Activated T-cell treated with anti-CD3 and anti-CD28 coated beads for 1 hour (primary cell): ENCODE data around the gene RBKS.
"Not testable (repeated sequence)": the region's sequence is repeated elsewhere in the genome, so short reads cannot be mapped to it uniquely, and the experiment has no call there.

Experiments
- DNase-seq: peaks from one replicate; pipeline ENCODE4 v3.0.0-alpha.2; 2020; ENCODE audit warnings: low read depth

Gene RBKS

DNA sequence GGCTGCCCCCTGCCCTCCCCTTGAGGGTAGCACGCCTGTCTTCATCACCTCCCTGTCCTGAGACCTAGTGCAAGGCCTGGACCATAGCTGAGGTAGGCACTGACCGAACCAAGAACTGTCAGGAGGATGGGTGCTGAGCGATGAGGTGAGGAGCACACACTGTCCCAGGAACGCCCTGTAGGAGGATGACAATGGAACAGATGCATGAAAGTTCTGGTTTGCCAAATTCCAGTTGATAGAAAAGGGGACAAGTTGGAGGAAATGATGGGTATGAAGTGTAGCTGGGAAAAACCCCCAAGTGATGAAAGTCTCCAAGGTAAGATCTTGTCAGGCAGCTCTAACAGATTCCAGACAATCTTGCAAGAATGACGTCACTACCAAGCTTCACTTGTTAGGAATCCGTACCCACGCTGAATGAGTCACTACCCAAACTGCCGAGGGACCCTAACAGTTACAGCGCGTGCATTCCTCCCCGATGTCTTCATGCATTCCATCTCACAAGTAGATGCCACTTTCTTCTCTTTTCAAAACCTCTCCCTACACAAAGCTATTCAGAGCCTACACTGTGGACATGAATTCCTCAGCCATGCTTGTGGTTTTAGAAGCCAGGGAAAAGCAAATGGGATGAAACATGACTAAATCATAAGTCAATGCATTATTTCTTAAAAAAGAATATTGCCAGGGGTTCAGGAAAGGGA, 91.1 kb downstream of the RBKS start:
- DNase-seq: no peak

DNA sequence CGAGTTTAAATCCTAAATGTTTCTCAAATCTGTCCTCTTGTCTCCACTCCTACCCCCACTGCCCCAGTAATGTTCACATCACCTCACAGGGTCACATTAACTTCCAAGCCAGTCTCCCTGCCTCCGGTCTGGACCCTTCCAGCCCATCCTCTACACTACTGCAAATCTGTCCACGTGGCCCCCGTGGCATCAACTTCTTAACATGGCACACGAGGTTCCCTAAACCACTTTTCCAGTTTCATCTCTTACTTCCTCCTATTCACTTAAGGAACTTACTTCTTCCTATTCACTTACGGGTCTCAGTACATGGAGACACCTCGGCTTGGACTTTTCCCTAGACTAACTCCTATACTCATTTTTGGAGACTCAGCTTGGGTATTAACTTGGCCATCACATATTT, 91.7 kb downstream of the RBKS start:
- DNase-seq: no peak

DNA sequence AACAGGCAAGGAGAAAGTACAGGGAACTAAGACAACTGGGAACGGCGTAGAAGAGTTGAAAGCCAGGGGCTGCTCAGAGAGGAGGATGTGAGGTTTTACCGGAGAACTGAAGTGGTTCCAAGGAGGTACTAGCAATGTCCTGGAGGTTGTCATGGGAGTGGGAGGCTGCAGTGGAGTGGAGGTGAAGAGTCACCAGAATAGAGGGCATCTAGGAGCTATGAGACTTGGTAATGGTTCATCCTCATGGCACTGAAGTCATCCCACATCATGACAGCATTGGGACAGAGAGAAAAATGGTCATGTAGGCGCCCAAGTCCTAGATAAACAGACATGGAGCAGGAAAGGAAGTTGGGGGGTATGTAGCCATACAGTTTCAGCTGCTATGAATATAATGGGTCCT, 92.3 kb downstream of the RBKS start:
- no peak for DNase-seq

DNA sequence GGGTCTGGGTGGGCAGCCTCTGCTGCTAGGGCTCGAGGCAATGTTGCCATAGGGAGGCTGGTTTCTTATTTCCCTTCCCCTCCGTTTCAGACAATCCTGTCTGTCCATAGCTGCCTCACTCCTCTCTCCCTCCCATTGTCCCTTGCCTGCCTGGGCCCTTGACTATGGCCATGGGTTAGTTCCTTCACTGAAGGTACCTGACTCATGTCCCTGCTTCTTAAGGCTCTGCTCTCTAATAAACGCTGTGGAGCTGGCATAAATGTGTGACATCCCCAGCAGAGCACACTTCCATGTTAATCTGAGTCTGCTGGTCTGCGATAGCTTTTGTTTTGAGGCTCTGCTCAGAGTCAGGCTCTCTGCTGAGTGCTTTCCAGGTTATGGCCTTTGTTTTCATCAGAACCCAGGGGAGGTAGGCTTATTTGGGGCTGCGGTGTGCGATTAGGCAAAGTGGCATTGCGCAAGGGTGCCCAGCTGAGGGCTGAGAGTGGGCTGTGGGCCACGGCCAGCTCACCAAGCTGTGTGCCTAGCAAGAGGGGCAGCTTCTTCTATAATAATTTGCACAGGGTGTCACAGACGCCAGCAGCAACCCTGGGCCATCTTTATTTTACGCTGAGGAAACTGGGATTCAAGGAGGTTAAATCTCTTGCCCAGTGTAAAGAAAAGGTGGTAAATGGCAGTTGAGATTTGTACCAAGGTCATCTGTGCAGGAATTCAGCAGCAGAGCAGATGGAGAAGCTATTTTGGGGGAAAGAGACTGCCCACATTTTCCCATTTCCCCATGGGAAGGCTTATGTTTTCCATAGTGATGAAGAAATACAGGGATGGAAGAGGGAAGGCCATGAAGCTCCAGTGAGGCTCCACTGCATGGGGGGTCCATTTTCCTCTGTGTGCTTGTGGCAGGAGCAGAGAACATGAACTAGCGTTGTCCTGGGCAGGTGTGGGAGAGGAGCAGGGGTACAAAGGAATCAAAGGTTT, 93.1 kb downstream of the RBKS start:
- no peak for DNase-seq

DNA sequence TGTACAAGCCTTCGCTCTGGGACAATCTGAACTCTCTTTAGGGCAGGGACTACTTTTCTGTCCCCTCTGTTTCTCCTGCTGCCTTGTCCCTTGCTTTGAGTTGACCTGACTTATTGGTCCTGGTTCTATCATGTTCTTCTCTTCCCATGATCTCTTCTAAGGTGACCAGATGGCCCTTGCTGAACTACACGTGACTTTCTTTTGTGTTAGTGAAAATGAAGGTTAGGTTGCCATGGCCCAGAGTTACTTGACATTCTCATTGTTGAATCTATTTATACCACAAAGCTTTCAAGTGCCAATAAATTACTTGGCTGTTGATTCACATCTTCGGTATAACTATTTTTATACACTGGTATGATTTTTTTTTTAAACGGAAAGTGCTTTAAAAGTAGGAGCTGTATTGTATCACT, 94.3 kb downstream of the RBKS start:
- DNase-seq: no peak

DNA sequence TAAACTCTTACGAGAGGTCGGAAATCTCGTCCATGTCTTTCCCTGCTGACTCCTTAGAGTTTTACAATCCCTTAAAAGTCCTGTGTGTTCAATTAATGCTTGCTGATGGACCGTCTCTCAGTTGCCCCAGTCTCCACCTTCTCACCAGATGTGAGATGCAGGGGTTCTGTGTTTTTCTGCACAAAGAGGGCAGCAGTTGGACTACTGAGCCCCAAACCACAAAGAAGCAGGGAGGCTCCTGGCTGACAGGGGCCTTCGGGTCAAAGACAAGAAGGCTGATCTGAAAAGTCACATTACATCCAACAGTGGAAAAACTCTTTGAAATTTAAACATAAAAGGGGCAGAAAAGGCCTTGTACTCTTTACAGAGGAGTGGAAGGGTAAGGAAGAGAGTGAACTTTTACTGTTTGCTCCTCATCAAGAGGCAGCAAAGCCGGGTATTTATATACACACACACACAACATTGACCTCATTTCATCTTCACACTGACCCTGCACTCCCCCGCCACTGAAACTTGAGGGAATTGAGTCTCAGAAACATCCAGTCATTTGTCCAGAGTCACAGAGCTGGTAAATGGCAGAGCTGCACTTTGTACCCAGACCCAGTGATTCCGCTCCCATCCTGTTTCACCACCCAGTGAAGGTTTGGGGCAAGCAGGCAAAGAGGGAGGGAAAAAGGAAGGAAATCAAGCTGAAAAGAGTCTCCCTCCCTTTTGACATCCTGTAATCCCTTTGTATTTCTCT, 94.9 kb downstream of the RBKS start:
- no peak for DNase-seq

DNA sequence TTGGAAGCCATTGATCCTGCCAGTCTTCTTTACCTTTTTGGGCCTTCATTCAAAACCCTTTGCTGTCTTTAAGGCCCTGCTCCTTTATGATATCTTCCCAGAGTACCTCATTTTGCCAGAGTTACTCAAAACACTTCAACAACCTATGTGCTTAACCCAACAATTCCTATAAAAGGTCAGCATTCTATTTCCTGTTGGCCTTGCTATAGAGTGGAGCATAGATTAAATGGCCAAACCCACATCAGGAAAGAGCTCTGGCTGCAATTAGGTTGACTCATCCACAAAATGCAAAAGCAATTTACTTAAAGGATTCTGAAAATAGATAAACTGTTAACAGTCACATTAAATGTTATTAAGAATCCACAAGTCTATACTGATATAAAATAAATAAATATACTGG, 97.4 kb downstream of the RBKS start:
- no peak for DNase-seq

DNA sequence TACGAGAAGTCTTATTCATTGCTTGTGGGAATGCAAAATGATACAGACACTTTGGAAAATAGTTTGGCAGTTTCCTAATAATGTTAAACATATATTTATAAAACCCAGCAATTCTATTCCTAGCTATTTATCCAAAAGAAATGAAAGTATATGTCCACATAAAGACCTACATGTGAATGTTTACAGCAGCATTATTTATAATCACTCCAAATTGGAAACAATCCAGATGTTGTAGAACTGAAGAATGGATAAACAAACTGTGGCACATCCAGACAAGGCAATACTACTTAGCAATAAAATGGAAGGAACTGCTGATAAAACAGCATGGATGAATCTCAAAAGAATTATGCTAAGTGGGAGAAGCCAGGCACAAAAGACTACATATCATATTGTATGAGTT, 99.4 kb downstream of the RBKS start:
- DNase-seq: no peak

DNA sequence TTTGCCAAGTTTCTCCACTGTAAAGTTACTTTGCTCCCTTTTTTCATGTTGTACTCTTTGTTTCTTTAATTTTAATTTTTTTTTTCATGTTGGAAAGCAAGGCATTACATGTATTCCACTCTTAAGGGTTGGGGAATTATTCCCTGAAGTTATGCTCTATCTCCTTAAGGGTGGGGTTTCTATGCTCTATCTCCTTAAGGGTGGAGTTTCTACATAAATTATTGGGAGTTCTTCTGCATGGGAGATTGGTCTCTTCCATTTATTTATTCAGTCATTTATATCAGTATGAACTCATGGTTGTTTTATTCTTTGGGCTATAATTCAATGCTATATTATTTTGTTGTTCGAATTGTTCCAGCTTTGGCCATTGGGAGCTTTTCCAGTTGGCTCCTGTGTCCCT, 107.5 kb downstream of the RBKS start:
- no peak for DNase-seq

DNA sequence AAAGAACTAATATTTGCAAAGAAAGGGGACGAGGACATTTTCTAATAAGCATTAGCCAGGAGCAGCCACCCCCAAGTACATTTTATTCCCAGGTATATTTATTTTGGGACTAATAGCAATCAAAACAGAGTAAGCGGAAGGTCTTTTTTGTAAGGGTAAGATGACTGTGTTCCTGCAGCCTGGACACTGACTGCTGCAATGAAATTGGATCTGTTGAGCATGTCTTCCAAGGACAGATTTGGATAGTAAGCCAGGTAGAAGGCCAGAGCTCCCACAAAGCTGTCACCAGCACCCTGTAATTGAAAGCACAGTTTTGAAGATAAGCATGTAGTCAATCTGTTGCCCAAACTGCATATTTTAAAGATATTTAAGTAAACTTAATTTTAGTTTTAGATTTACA, 108.7 kb downstream of the RBKS start:
- DNase-seq: no peak

DNA sequence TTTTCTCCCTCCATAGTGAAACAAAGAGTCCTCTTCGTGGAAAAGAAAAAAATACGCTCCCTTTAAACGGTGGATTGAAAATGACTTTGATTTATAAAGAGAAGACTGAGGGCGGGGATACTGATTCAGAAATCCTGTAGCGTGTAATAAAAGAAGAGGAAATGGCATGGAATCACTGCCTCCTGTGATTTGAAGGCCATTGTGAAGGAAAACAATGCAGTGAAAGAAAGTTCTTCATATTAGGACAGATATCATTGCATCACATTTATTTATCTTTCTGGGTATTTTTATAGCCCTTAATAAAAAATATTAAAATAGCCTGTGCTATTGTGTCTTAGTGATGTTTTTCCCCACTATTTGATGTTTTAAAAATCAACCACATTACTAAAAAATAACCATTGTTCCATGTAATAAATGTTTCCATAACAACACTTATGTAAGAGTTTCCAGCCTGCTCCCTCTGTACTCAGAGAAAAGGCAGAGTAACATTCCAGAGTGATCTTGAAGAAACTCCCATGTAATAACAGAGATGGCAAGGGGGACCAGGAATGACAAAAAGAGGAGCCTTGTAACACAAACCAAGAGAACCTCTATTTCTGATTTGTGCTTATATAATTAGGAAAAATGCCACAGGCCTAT, 110.7 kb downstream of the RBKS start:
- DNase-seq: no peak

DNA sequence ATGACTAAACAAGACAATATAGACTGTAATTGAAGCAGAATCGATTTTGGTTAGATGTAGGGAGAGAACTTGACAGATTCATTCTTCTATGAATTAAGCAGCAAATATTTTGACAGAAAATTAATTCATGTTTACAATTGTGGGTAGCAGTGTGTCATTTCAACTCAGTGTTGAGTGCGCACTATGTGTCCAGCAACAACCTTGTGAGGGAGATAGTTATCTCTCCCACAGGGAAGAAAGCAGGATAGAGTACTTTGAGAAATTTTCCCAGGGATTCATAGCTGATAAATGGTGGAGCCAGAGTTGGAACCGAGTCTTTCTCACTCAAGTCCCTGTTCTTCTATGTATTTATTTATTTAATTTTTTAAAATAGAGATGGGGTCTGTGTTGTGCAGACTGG, 113.5 kb downstream of the RBKS start:
- no peak for DNase-seq

DNA sequence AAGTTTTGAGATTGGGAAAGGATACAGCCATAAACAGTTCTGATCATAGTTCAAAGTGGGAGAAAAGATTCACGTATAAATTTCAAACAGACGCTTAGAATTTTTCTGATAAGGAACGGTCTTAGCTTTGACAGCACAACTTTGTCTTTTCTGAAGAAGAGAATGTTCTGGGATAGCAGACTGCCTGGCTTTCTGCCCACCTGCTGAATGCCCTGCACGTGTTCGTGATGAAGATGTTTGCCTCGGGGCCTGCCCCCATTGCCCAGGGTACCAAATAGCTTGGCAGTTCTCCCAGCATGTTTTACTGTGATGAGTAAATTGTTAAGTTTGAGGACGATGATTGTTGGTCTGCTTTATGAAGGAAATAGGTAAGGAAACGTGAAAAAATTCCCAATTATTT, 114.1 kb downstream of the RBKS start:
- DNase-seq: no peak

DNA sequence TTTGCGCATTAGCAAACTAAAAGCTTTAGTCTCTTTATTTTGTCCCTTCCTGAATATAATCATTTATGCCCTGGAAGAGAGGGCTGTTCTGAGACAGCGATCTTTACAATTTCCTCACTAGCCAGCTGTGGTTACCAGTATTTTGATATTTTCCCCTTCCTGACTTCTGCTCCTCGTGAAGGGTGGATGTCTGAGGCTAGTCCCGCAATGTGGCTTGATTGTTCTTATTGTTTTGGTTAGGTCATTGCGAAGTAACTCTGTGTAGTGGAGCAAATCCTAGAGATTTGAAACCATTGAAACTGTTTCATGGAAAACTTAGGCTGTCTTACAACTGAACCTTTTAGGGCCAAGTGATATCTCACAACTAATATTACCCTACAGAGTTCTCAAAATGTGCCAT, 116.2 kb downstream of the RBKS start:
- DNase-seq: no peak

DNA sequence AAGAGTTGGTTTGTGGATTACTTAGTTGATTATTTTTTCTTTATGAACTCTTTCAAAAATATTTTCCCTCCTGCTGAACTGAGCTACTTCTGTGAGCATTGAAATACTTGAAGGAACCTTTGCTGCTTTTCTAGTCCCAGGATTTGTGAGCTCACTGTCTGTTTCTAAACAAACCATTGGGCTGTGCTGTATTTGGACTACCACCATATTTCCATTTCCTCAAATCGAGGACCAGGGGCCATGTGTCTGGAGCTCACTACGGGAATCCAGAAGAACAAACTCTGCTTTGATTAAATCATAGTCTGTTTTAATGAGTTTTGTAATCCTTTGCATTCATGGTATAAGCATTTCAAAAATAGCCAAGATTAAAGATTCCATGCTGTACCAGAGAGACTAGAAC, 117.4 kb downstream of the RBKS start:
- no peak for DNase-seq

DNA sequence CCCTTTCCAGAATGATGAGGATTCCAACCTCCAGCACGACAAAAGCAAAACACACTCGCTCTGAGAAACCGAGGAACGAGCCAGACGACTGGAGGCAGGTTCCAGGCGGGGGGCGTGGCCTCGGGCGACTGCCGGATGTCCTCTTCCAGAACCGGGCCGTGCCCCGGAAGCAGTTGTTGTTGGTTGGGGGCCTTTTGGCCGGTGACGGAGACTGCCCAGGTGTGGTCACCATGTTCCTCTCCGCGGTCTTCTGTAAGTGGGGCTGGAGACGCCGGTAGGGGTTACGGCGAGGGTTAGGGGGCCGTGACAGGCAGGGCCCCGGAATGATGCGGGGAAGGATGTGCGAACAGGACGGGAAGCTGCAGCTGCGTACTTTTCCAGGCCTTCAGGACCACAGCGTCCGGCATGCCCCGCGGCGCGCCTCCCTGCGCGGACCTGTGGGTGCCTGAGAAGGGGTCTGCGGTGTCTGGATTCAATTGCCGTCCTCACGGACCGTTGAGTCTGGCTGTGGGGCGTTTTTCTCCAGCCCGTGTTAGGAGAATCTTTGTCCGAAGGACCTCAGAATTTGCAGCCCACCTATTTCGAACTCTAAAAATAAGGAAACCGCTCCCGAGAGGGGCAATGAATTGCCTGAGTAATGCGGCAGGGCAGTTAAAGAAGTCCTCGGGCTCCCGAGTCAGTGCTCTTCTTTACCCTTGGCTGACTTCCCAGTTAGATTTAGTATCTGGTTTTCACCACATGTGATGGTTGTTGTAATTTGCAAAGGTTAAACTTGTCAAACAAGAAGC, 118.4 kb downstream of the RBKS start, which contains the start of gene MRPL33:
MRPL33 (plus strand) TSS at position 172 of the 788 bp plus-strand sequence; CDS start at position 231, 59 bp downstream.
- peak; percentile 89 for DNase-seq

DNA sequence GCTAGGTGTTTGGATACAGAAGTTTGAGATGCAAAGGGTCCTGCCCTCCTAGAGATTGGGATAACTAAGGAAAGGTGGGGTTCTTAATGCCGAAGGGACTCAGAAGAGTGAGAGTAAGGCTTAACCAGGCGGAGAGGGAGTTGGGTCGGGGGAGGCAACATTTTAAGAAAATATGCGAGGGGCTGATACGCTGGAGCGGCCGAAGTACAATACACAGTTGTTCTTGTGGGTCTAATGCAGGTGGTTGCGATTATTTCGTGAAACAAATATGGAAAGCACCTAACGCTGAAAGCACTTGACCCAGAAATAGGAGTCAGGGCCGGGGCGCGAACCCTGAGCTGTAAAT, 119.0 kb downstream of the RBKS start:
- no peak for DNase-seq

DNA sequence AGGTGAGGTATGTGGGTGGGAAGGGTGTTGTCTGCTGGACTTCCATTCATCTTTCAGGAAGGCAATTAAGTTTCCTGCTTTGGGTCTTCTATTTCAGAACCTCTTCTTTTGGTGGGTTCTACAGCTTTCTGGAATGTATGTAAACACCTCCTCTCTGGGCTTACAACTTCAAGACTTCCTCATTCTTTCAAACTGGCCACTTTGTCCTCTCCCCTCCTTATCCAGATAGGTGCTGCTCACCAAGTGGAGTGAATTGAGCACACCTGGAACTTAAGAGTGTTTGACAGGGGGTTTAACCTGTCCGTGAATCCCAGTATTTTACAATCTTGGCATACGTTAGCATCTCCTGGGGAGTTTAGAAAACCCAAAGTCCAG, 123.9 kb downstream of the RBKS start:
- DNase-seq: no peak

DNA sequence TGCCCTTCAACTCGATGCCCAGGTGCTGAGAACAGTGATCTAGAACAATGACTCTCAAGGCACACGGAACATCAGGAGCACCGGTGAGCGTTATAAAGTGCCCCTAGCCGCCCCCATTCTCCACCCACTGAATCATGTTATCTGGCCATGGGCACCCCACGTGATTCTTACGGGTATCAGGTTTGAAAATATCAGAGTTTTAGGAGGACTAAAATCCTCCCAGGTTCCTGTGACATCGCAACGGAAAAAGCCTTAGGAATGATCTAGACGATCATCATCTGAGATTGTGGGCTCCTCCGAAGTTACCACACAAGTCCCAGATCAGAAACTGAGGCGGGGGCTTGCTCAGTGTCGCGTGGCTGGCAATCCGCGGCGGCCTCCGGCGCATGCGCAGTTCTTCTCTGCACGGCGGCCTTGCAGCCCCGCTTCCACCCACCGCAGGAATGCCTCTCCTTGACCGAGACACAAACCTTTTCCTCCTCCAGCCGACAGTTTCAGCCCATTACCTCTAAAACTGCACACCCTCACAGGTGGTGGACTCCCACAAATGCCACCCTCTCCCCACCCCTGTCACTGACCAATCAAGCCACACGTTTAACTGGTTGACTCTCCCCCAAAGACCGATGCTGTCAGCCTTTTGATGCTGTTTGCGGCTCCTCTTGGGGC, 124.4 kb downstream of the RBKS start:
- peak; percentile 51 for DNase-seq

DNA sequence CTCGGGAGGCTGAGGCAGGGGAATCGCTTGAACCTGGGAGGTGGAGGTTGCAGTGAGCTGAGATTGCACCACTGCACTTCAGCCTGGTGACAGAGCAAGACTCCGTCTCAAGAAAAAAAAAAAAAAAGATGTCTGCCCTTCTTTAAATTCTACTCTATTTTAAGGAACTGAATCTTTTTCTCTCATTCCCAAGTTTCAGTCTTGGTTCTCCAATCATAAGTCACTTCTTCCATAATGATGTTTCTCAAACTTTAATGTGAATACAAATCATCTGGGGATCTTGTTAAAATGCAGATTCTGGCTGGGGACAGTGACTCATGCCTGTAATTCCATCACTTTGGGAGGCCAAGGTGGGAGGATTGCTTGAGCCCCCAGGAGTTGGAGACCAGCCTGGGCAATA, 125.7 kb downstream of the RBKS start:
- DNase-seq: not testable (repeated sequence)

DNA sequence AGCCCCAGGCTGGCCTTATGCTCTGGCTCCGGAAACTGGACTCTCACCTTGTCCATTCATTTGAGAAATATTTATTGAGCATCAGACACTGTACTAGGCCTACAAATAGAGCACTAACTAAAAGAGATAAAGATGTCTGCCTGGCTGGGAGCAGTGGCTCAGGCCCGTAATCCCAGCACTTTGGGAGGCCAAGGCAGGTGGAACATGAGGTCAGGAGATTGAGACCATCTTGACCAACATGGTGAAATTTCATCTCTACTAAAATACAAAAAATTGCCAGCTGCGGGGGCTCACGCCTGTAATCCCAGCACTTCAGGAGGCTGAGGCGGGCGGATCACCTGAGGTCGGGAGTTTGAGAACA, 126.3 kb downstream of the RBKS start:
- DNase-seq: no peak
